ENCODE measurements around the gene PDZD2. TPM values are rescaled to one million over a fixed set of nuclear protein-coding genes. Genes with fewer than 3 reads are reported as not detected.

Gene PDZD2
- total RNA-seq, 1 donor from 2014 or later = 70.9 TPM

- Histone ChIP-seq H3K27me3 (no peaks in the 10 kb centered on the region), H3K36me3 (no peaks in the 10 kb centered on the region), H3K9me3 (no peaks in the 10 kb centered on the region), H3K4me1 (no peaks in the 10 kb centered on the region), H3K27ac (no peak overlapping the region), H3K4me3 (no peak overlapping the region)
- TF ChIP-seq CTCF (IDR thresholded peaks at IDR 0.05) = no peak
- DNase-seq (no peak), ATAC-seq (no peak)
- intact Hi-C loops (cut with DNase I) = no loop called here
These were observed 97.2 kb downstream of the PDZD2 start for GRCh38 chr5:31736127-31736526.

GRCh38 chr5:31738199-31738598 is 99.3 kb downstream of the PDZD2 start:
- Histone ChIP-seq H3K27ac (no peak overlapping the region), H3K4me3 (no peak overlapping the region), H3K36me3 (no peaks in the 10 kb centered on the region), H3K9me3 (no peaks in the 10 kb centered on the region), H3K4me1 (no peaks in the 10 kb centered on the region), H3K27me3 (no peaks in the 10 kb centered on the region)
- intact Hi-C loops (cut with DNase I) = no loop called here
- no peak for TF ChIP-seq CTCF (IDR thresholded peaks at IDR 0.05)
- ATAC-seq = no peak
- no peak for DNase-seq

- H3K4me1 ChIP-seq = no peaks in the 10 kb centered on the region
- H3K9me3 ChIP-seq = no peaks in the 10 kb centered on the region
- DNase-seq (no peak), ATAC-seq (peak; percentile 85)
- no peaks in the 10 kb centered on the region for H3K36me3 ChIP-seq
- intact Hi-C loops (cut with DNase I) = no loop called here
- no peaks in the 10 kb centered on the region for H3K27me3 ChIP-seq
- no peak overlapping the region for H3K27ac ChIP-seq
- no peak overlapping the region for H3K4me3 ChIP-seq
- TF ChIP-seq CTCF (IDR thresholded peaks at IDR 0.05) = no peak
These were observed 102.6 kb downstream of the PDZD2 start for GRCh38 chr5:31741496-31741895.

GRCh38 chr5:31743678-31744077 is 104.7 kb downstream of the PDZD2 start:
- no peaks in the 10 kb centered on the region for H3K36me3 ChIP-seq
- intact Hi-C loops (cut with DNase I) = no loop called here
- no peaks in the 10 kb centered on the region for H3K9me3 ChIP-seq
- no peaks in the 10 kb centered on the region for H3K27me3 ChIP-seq
- no peak overlapping the region for H3K27ac ChIP-seq
- DNase-seq = no peak
- no peak for TF ChIP-seq CTCF (IDR thresholded peaks at IDR 0.05)
- no peaks in the 10 kb centered on the region for H3K4me1 ChIP-seq
- no peak for ATAC-seq
- no peak overlapping the region for H3K4me3 ChIP-seq

GRCh38 chr5:31748458-31749172 is 109.7 kb downstream of the PDZD2 start:
- DNase-seq (no peak), ATAC-seq (no peak)
- no peaks in the 10 kb centered on the region for H3K4me1 ChIP-seq
- no peak overlapping the region for H3K4me3 ChIP-seq
- no peak overlapping the region for H3K27ac ChIP-seq
- TF ChIP-seq CTCF (IDR thresholded peaks at IDR 0.05) = no peak
- no peaks in the 10 kb centered on the region for H3K27me3 ChIP-seq
- intact Hi-C loops (cut with DNase I) = no loop called here
- no peaks in the 10 kb centered on the region for H3K36me3 ChIP-seq
- H3K9me3 ChIP-seq = no peaks in the 10 kb centered on the region

- H3K27me3 ChIP-seq = no peaks in the 10 kb centered on the region
- no peaks in the 10 kb centered on the region for H3K9me3 ChIP-seq
- no peaks in the 10 kb centered on the region for H3K4me1 ChIP-seq
- no peak overlapping the region for H3K4me3 ChIP-seq
- ATAC-seq (no peak), DNase-seq (no peak)
- H3K27ac ChIP-seq = no peak overlapping the region
- TF ChIP-seq CTCF (IDR thresholded peaks at IDR 0.05) = no peak
- H3K36me3 ChIP-seq = no peaks in the 10 kb centered on the region
- intact Hi-C loops (cut with DNase I) = no loop called here
These were observed 111.3 kb downstream of the PDZD2 start for GRCh38 chr5:31750215-31750614.

Measured in upper lobe of right lung (tissue), 1 donor.